Measurements from ENCODE around the gene ABHD17C. TPM values are rescaled to one million over a fixed set of nuclear protein-coding genes. Genes with fewer than 3 reads are reported as not detected.

The ABHD17C gene
- polyA plus RNA-seq, 1 donor (not counting 4 experiments of a cell fraction or from before 2014, with no cell fraction given): 23.3 TPM

GRCh38 chr15:80727196-80727595 is 32.1 kb downstream of the ABHD17C start:
- Histone ChIP-seq H3K4me2 (ENCODE audit: control insufficient read depth, extremely low read depth, insufficient read depth, low read depth, low read length) (no peak overlapping the region), H3K4me3 (ENCODE audit: control insufficient read depth in 2 of 3, extremely low read depth in 1 of 3, insufficient read depth in 2 of 3, low read depth in 1 of 3, low read length in 3 of 3) (no peak overlapping the region), H3K9ac (ENCODE audit: control insufficient read depth, extremely low read depth, insufficient read depth, low read length) (no peak overlapping the region), H3K36me3 (ENCODE audit: control insufficient read depth in 2 of 2, extremely low read depth in 1 of 2, insufficient read depth in 2 of 2, low read length in 2 of 2) (peaks cover 6% of the 10 kb centered on the region in 2 experiments), H4K20me1 (ENCODE audit: control insufficient read depth, extremely low read depth, insufficient read depth, low read length) (peaks cover 2% of the 10 kb centered on the region), H3K79me2 (ENCODE audit: control insufficient read depth, insufficient read depth, low read length) (peaks cover 74% of the 10 kb centered on the region), H3K4me1 (ENCODE audit: control insufficient read depth, extremely low read depth, insufficient read depth, low read length) (no peaks in the 10 kb centered on the region), H3K27me3 (ENCODE audit: control insufficient read depth, extremely low read depth, insufficient read depth, low read length) (no peaks in the 10 kb centered on the region), H3K9me3 (ENCODE audit: control insufficient read depth, low read depth, low read length) (no peaks in the 10 kb centered on the region), H3K27ac (ENCODE audit: control insufficient read depth, insufficient read depth, low read length) (no peak overlapping the region), H3K9me1 (ENCODE audit: control insufficient read depth, extremely low read depth, insufficient read depth, low read length) (no peaks in the 10 kb centered on the region), H2AFZ (ENCODE audit: control insufficient read depth, low read length) (no peak overlapping the region)
- no peak for FAIRE-seq
- DNase-seq (ENCODE audit: low read depth, low spot score): no peak
- dilution Hi-C loops (cut with MboI; ENCODE audit: extremely low pct_ligation_motif_present, low sequenced_read_pairs): no loop called here
- TF ChIP-seq EZH2 (IDR thresholded peaks at IDR 0.05; ENCODE audit: low read length) (no peak), CTCF (optimal IDR thresholded peaks at IDR 0.05 in 1 of 3, IDR thresholded peaks at IDR 0.05 in 1 of 3, conservative IDR thresholded peaks at IDR 0.05 in 1 of 3; ENCODE audit: extremely low read depth in 1 of 3, insufficient read depth in 2 of 3, low read length in 3 of 3) (no peak)

- Histone ChIP-seq H3K36me3 (ENCODE audit: control insufficient read depth in 2 of 2, extremely low read depth in 1 of 2, insufficient read depth in 2 of 2, low read length in 2 of 2) (peaks cover 6% of the 10 kb centered on the region in 2 experiments), H3K9me1 (ENCODE audit: control insufficient read depth, extremely low read depth, insufficient read depth, low read length) (no peaks in the 10 kb centered on the region), H4K20me1 (ENCODE audit: control insufficient read depth, extremely low read depth, insufficient read depth, low read length) (peaks cover 2% of the 10 kb centered on the region), H2AFZ (ENCODE audit: control insufficient read depth, low read length) (no peak overlapping the region), H3K4me3 (ENCODE audit: control insufficient read depth in 2 of 3, extremely low read depth in 1 of 3, insufficient read depth in 2 of 3, low read depth in 1 of 3, low read length in 3 of 3) (no peak overlapping the region), H3K27me3 (ENCODE audit: control insufficient read depth, extremely low read depth, insufficient read depth, low read length) (no peaks in the 10 kb centered on the region), H3K9me3 (ENCODE audit: control insufficient read depth, low read depth, low read length) (no peaks in the 10 kb centered on the region), H3K9ac (ENCODE audit: control insufficient read depth, extremely low read depth, insufficient read depth, low read length) (no peak overlapping the region), H3K27ac (ENCODE audit: control insufficient read depth, insufficient read depth, low read length) (no peak overlapping the region), H3K79me2 (ENCODE audit: control insufficient read depth, insufficient read depth, low read length) (peaks cover 73% of the 10 kb centered on the region), H3K4me2 (ENCODE audit: control insufficient read depth, extremely low read depth, insufficient read depth, low read depth, low read length) (no peak overlapping the region), H3K4me1 (ENCODE audit: control insufficient read depth, extremely low read depth, insufficient read depth, low read length) (no peaks in the 10 kb centered on the region)
- TF ChIP-seq CTCF (optimal IDR thresholded peaks at IDR 0.05 in 1 of 3, IDR thresholded peaks at IDR 0.05 in 1 of 3, conservative IDR thresholded peaks at IDR 0.05 in 1 of 3; ENCODE audit: extremely low read depth in 1 of 3, insufficient read depth in 2 of 3, low read length in 3 of 3) (no peak), EZH2 (IDR thresholded peaks at IDR 0.05; ENCODE audit: low read length) (no peak)
- dilution Hi-C loops (cut with MboI; ENCODE audit: extremely low pct_ligation_motif_present, low sequenced_read_pairs): no loop called here
- DNase-seq (ENCODE audit: low read depth, low spot score) (no peak), FAIRE-seq (no peak)
Observed at GRCh38 chr15:80727596-80727995, 32.5 kb downstream of the ABHD17C start.

Data from keratinocyte (primary cell).